ENCODE data around the gene HERC2.

- TF ChIP-seq POLR2A (IDR thresholded peaks at IDR 0.05), result no peak
- no peak for TF ChIP-seq CTCF (IDR thresholded peaks at IDR 0.05)
These were observed 140.6 kb downstream of the HERC2 start for GRCh38 chr15:28181366-28181765.

All from ovary (tissue), 3 donors.